Subcutaneous adipose tissue (tissue), 4 donors: ENCODE results near the gene AKAP6. TPM values are rescaled to one million over a fixed set of nuclear protein-coding genes. Genes with fewer than 3 reads are reported as not detected.

Source experiments
- total RNA-seq, 4 donors: library from RNA; depleted of rRNA; stranded (reverse); fragments of >200 nt; gene quantifications; one replicate each; pipeline ENCODE4 v1.1.0, GENCODE V29; 2016
- TF ChIP-seq, protein P1 (sequence below): fragments of 450-650 bp; IDR thresholded peaks from one replicate; pipeline ENCODE4 v1.5.1; 2016; ENCODE audit warnings: low read depth, mild to moderate bottlenecking, control low read depth, antibody characterized with exemption, moderate library complexity

AKAP6 gene
- total RNA-seq, 4 donors from 2014 or later = 0.65 to 6.5 (median 1.2) TPM

- TF ChIP-seq, protein P1, sequence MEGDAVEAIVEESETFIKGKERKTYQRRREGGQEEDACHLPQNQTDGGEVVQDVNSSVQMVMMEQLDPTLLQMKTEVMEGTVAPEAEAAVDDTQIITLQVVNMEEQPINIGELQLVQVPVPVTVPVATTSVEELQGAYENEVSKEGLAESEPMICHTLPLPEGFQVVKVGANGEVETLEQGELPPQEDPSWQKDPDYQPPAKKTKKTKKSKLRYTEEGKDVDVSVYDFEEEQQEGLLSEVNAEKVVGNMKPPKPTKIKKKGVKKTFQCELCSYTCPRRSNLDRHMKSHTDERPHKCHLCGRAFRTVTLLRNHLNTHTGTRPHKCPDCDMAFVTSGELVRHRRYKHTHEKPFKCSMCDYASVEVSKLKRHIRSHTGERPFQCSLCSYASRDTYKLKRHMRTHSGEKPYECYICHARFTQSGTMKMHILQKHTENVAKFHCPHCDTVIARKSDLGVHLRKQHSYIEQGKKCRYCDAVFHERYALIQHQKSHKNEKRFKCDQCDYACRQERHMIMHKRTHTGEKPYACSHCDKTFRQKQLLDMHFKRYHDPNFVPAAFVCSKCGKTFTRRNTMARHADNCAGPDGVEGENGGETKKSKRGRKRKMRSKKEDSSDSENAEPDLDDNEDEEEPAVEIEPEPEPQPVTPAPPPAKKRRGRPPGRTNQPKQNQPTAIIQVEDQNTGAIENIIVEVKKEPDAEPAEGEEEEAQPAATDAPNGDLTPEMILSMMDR = no peak
These were observed 143.7 kb downstream of the AKAP6 start for GRCh38 chr14:32472512-32473463.

DNA sequence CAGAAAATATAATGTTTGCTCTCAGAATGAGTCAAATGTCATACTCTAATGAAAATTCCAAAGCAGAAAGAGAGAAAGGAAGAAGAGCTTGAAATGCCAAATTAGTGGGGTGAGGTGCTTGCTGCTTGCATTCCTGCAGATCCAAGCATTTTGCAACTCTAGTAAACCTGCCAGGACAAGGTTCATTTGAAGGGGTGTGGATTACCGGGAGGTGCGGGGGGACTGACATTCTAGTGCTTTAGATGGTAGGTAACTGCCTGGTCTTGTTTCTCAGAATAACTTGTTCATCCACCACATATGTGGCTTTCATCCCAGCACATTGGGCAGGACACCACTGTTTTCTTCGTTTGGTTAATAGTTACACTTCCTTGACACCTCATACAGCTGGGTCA lies 144.4 kb downstream of the AKAP6 start:
- TF ChIP-seq, protein P1 = no peak

DNA sequence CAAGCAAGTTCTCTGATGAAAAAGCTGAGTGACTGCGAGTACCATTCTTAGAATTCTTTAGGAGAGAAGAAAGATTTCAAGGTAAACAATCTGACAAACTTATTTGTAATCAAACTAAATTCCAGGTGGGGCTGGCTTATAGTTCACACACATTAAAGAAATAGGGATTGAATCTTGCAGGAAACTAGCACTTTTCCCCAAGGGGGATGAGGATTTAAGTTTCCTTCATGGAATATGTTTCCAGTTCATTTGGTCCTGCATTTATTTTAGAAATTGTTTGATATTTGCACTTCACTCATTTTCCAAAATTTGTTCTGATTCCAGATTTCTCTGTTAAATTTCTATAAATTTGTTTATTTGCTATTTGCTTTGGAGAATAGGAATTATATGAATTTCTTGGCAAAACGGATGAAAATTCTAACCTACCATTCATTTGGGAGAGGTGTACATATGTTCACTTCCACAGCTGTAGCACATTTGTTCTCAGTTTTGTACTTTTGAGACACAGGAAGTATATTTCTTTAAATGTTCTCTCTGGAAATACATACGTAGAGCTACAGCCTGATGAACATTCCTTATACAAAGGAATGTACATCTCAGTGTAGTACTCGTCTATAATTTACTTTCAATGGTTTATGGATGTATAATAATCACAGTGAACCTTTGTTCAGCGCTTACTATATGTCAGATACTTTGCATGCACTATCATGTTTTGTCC lies 145.5 kb downstream of the AKAP6 start:
- TF ChIP-seq, protein P1 = no peak

DNA sequence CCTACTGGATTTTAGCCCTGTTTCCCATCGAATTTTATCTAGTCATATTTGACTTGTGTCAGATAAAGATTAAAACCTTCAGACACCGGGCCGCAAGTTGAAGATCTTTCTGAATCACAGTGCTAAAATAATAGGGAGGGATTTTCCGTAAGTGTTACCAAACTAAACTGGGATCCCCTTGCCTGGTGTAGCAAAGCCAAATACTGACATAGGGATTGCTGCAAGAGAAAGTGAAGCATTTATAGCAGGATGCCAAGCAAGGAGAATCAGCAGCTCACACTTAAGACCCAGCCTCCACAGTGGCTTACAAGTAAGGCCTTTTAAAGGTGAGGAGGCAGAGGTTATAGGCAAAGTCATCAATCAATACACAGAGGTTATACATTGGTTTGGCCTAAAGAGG lies 147.4 kb downstream of the AKAP6 start:
- TF ChIP-seq, protein P1 = no peak

- TF ChIP-seq, protein P1 = no peak
These were observed 148.3 kb downstream of the AKAP6 start for GRCh38 chr14:32477396-32477795.

DNA sequence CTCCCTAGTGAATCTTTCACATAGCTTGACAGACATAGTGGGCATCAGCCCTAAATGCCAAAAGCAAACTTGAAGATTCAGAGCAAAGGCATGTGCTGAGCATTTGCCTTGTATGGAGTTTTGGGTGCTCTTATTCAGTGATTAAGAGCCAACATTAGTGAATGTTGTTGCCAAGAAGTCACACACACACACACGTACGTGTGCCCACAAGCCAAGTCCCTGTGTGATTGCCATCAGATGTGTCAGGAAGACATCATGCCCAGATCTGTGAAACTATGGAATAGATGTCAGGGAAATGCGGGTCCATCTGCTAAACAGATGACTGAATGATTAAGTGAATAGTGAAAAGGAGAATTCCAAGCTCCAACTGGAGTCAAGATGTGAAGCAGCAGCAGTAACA lies 149.0 kb downstream of the AKAP6 start:
- TF ChIP-seq, protein P1 = no peak

DNA sequence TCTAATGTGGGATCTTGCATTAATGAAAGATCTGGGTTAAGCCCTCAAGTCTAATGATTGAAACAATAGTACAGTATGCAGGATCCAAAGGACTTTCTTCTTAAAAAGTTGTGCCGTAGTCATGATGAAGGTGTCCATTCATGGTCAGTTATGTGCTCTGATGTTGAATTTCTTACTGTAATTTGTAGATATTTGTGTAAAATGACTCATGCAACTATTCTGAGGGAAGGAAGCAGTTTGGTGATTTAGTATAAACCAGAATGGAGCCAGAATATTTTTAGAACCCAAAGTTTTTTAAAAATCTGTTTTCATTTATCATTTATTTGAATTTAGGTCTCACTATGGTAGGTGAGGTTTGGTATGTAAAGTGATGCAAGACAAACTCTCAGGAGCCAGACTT lies 151.2 kb downstream of the AKAP6 start:
- TF ChIP-seq, protein P1 = no peak
